Body of pancreas (tissue), 4 donors: ENCODE results near the gene SLC22A4.

Experiments used
- CTCF ChIP-seq, 7 experiments: fragments of 450-650 bp in 4 of 7; fragments of 200-600 bp in 3 of 7; sonication (generic) in 3 of 7; IDR thresholded peaks; one replicate each; pipeline ENCODE4 v1.5.1; 2016 to 2019; ENCODE audit warnings: antibody characterized with exemption in 7 of 7
- POLR2A ChIP-seq, 3 donors: fragments of 450-650 bp; IDR thresholded peaks; one replicate each; pipeline ENCODE4 v1.6.1; 2016; ENCODE audit warnings: antibody characterized with exemption in 3 of 3, mild to moderate bottlenecking in 2 of 3

GRCh38 chr5:132319975-132320374 lies 25.8 kb downstream of the SLC22A4 start:
- TF ChIP-seq CTCF (IDR thresholded peaks at IDR 0.05) (no peak), POLR2A (IDR thresholded peaks at IDR 0.05) (no peak)
